GM18951 (cell line): Measurements from ENCODE around the gene TAX1BP1.

Experiments
- POLR2A ChIP-seq: IDR thresholded peaks from 4 replicates; pipeline ENCODE4 v1.6.1; 2011; ENCODE audit warnings: mild to moderate bottlenecking; ENCODE audit not compliant: insufficient read length, insufficient read depth; ENCODE audit errors: extremely low read depth
- in situ Hi-C: fragments of 300-500 bp; cut with MboI; formaldehyde crosslinking; loops from one replicate; pipeline ENCODE4 v1.12.0; 2022; ENCODE audit warnings: low sequenced_read_pairs, mixed read lengths, inconsistent platforms; ENCODE audit not compliant: unreplicated experiment

Gene TAX1BP1

GRCh38 chr7:27777662-27778061 is 37.7 kb downstream of the TAX1BP1 start:
- in situ Hi-C loops: no loop called here
- no peak for TF ChIP-seq POLR2A

GRCh38 chr7:27779873-27780272 is 39.9 kb downstream of the TAX1BP1 start:
- in situ Hi-C loops: no loop called here
- no peak for TF ChIP-seq POLR2A

DNA sequence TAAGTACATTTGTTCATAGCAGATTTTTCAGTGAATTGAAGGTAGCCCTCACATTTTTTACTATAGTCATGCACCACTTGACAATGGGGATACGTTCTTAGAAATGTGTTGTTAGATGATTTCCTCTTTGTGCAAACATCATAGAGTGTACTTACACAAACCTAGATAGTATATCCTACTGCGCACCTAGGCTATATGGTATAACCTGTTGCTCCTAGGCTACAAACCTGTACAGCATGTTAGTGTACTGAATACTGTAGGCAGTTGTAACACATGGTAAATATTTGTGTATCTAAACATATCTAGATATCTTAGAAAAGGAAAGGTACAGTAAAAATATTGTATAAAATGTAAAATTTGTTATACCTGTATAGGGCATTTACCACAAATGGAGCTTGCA is 41.2 kb downstream of the TAX1BP1 start:
- in situ Hi-C loops: no loop called here
- TF ChIP-seq POLR2A: no peak

GRCh38 chr7:27782849-27783248 is 42.9 kb downstream of the TAX1BP1 start:
- TF ChIP-seq POLR2A: no peak
- in situ Hi-C loops: no loop called here

- in situ Hi-C loops: no loop called here
These were observed 44.6 kb downstream of the TAX1BP1 start for GRCh38 chr7:27784399-27785053.

GRCh38 chr7:27788437-27788836 is 48.5 kb downstream of the TAX1BP1 start:
- no peak for TF ChIP-seq POLR2A

More at GRCh38 chr7:27784399-27785053, 44.6 kb downstream of the TAX1BP1 start:
- no peak for TF ChIP-seq POLR2A

DNA sequence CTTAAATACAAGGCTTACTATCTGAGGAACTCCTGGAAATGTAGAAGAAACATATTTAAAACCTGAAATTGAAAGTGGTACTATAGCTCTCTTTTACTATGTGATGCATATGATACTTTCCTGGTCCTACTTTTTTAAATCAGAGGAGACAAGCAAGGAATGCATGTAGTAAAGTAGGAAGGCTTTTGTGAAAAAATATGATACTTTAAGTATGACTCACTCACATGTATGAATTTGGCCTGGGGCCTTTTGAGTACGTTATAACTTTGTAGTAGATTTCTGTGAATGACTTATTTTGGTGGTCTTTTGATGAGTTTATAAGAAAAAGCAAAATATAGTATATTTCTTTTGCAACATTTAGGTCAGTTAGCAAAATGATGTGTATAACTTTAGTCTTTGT is 53.8 kb downstream of the TAX1BP1 start:
- in situ Hi-C loops: no loop called here
- no peak for TF ChIP-seq POLR2A

More at GRCh38 chr7:27788437-27788836, 48.5 kb downstream of the TAX1BP1 start:
- in situ Hi-C loops: no loop called here

- no peak for TF ChIP-seq POLR2A
- in situ Hi-C loops: no loop called here
These were observed 56.0 kb downstream of the TAX1BP1 start for GRCh38 chr7:27795977-27796376.

DNA sequence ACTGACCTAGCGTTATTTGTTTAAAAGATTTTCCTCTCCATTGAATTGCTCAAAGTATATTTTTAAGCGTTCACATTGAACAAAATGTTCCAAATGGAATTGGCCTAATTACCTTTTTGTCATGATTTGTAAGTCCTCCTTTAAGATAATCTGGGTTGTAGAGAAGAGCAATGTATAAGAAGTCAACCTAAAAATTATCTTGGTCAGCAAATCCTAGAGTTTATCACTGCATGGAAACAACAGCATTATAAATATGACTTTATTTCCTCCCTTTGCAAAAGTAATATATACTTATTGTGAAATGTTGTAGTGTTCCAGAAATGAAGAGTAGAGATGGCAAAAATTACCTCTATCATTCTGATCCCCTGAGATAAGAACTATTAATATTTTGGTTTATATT is 59.2 kb downstream of the TAX1BP1 start:
- no peak for TF ChIP-seq POLR2A
- in situ Hi-C loops: no loop called here

- no peak for TF ChIP-seq POLR2A
- in situ Hi-C loops: no loop called here
These were observed 63.0 kb downstream of the TAX1BP1 start for GRCh38 chr7:27802999-27803398.

- no peak for TF ChIP-seq POLR2A
- in situ Hi-C loops: no loop called here
These were observed 64.2 kb downstream of the TAX1BP1 start for GRCh38 chr7:27804139-27804538.

DNA sequence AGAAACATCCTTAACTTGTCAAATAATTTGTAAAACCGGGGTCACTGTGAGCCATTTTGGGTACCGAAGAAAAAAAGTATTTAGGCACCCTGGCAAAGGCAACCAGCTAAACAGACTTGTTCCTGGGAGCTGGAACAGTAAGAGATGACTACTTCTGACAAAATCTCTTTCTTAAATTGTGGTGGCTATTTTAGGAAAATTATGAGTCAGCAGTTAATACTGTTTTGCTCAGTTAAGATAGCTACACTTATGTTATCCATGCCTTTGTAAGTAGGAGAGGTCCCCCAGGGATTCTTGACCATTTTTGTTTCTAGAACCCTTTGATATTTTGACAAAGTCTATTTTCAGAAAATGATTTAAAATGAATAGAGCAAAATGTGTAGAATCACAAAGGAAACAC is 68.7 kb downstream of the TAX1BP1 start:
- in situ Hi-C loops: no loop called here
- no peak for TF ChIP-seq POLR2A

- TF ChIP-seq POLR2A: no peak
- in situ Hi-C loops: no loop called here
These were observed 70.2 kb downstream of the TAX1BP1 start for GRCh38 chr7:27810186-27810585.

DNA sequence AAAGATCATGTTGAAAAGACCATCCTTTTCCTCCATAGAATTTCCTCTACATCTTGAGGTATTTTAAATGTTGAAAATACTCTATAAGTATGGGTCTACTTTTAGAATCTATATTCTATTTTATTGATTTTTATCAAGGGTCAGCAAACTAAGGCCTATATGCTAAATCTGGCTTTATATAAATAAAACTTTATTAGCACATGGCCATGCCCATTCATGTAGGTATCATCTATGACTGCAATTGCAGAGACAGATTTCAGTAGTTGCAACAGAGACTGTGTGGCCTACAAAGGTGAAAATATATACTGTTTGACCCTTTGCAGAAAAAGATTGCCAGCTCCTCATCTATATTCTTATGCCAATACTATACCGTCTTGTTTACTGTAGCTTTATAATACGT is 72.7 kb downstream of the TAX1BP1 start:
- in situ Hi-C loops: no loop called here
- TF ChIP-seq POLR2A: no peak

GRCh38 chr7:27822245-27822644 is 82.3 kb downstream of the TAX1BP1 start:
- no peak for TF ChIP-seq POLR2A
- in situ Hi-C loops: no loop called here
